ENCODE data around the gene KIRREL1.

KIRREL1 gene

GRCh38 chr1:157967205-157967604 is 26.2 kb upstream of the KIRREL1 start:
- no peak for TF ChIP-seq CTCF (IDR thresholded peaks at IDR 0.05)
- no peaks in the 10 kb centered on the region for H3K4me1 ChIP-seq (ENCODE audit: control insufficient read depth in 1 of 2, insufficient read depth in 1 of 2, low read depth in 1 of 2, low read length in 1 of 2)

GRCh38 chr1:157968508-157968907 is 24.9 kb upstream of the KIRREL1 start:
- Histone ChIP-seq H3K27me3 (peaks cover 5% of the 10 kb centered on the region), H3K27ac (no peak overlapping the region), H3K4me3 (ENCODE audit: low read depth in 1 of 2, low read length in 1 of 2) (no peak overlapping the region), H3K4me1 (ENCODE audit: control insufficient read depth in 1 of 2, insufficient read depth in 1 of 2, low read depth in 1 of 2, low read length in 1 of 2) (no peaks in the 10 kb centered on the region), H3K36me3 (no peaks in the 10 kb centered on the region), H3K9me3 (no peaks in the 10 kb centered on the region)
- no peak for TF ChIP-seq CTCF (IDR thresholded peaks at IDR 0.05)

More at GRCh38 chr1:157967205-157967604, 26.2 kb upstream of the KIRREL1 start:
- Histone ChIP-seq H3K9me3 (no peaks in the 10 kb centered on the region), H3K36me3 (no peaks in the 10 kb centered on the region), H3K27me3 (peaks cover 18% of the 10 kb centered on the region), H3K27ac (no peak overlapping the region), H3K4me3 (ENCODE audit: low read depth in 1 of 2, low read length in 1 of 2) (no peak overlapping the region)

GRCh38 chr1:157968946-157969345 is 24.5 kb upstream of the KIRREL1 start:
- Histone ChIP-seq H3K4me1 (ENCODE audit: control insufficient read depth in 1 of 2, insufficient read depth in 1 of 2, low read depth in 1 of 2, low read length in 1 of 2) (no peaks in the 10 kb centered on the region), H3K9me3 (no peaks in the 10 kb centered on the region), H3K4me3 (ENCODE audit: low read depth in 1 of 2, low read length in 1 of 2) (no peak overlapping the region), H3K27ac (no peak overlapping the region), H3K27me3 (peaks cover under 1% of the 10 kb centered on the region), H3K36me3 (no peaks in the 10 kb centered on the region)
- no peak for TF ChIP-seq CTCF (IDR thresholded peaks at IDR 0.05)

GRCh38 chr1:157969697-157970485 is 23.6 kb upstream of the KIRREL1 start:
- Histone ChIP-seq H3K4me3 (ENCODE audit: low read depth in 1 of 2, low read length in 1 of 2) (no peak overlapping the region), H3K36me3 (no peaks in the 10 kb centered on the region), H3K27ac (no peak overlapping the region), H3K4me1 (ENCODE audit: control insufficient read depth in 1 of 2, insufficient read depth in 1 of 2, low read depth in 1 of 2, low read length in 1 of 2) (no peaks in the 10 kb centered on the region), H3K9me3 (no peaks in the 10 kb centered on the region), H3K27me3 (no peaks in the 10 kb centered on the region)
- TF ChIP-seq CTCF (IDR thresholded peaks at IDR 0.05), result no peak

GRCh38 chr1:157971769-157972168 is 21.7 kb upstream of the KIRREL1 start:
- Histone ChIP-seq H3K4me3 (ENCODE audit: low read depth in 1 of 2, low read length in 1 of 2) (no peak overlapping the region), H3K27me3 (no peaks in the 10 kb centered on the region), H3K4me1 (ENCODE audit: control insufficient read depth in 1 of 2, insufficient read depth in 1 of 2, low read depth in 1 of 2, low read length in 1 of 2) (no peaks in the 10 kb centered on the region), H3K27ac (no peak overlapping the region), H3K36me3 (no peaks in the 10 kb centered on the region), H3K9me3 (no peaks in the 10 kb centered on the region)
- no peak for TF ChIP-seq CTCF (IDR thresholded peaks at IDR 0.05)

Data from neutrophil (primary cell).